Measurements from ENCODE around the gene LCN15. TPM values are rescaled to one million over a fixed set of nuclear protein-coding genes. Genes with fewer than 3 reads are reported as not detected.

The LCN15 gene
- total and polyA plus RNA-seq, 2 of the 13 experiments (the other 11 are each of a cell fraction or from before 2014, with no cell fraction given): 1.3 to 53.7 TPM

DNA sequence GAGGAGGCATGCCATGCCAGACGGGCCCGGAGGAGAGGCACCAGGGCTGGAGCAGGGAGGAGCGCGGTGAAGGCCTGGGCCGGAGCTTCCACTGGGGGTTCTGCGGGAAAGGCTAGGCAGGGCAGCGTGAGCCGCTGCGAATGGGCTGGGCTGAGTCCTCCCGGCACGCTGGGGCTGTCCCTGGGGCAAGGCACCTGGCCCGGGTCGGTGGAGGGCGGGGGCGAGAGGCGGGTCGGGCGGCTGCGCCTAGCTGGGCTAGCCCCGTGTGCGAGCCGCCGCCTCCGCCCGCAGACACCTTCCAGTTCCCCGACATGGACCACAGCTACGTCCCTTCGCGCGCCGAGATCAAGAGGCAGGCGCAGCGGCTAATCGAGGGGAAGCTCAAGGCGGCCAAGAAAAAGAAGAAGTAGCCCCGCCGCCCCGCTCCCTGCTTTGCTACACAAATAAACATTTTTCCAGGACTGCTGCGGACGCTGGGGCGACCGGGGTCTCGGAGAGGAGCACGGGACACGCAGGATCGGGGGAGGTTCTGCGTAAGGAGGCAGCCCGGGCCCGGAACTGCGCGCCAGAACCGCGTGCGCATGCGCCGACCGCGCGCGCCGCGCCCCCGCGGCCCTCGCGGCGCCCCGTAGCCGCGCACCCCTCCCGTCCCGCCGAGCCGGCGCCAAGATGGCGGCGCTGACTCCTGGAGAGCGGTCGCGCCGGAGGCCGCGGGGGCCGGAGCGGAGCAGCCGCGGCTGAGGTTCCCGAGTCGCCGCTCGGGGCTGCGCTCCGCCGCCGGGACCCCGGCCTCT, 43.2 kb upstream of the LCN15 start, which contains the start of gene RABL6 (continued):
- TF ChIP-seq REL (CRISPR knock-in tag; conservative IDR thresholded peaks at IDR 0.05): 0 out of 2 replicates have a peak, but pooled peaks have one; percentile 33
- no peak; the same call in 1 of the 2 replicates for TF ChIP-seq ZNF891 (CRISPR knock-in tag; IDR thresholded peaks at IDR 0.05)
- peak; percentile 57; the same call in 1 of the 2 replicates for TF ChIP-seq E2F1 (CRISPR knock-in tag; IDR thresholded peaks at IDR 0.05)
- no peak for TF ChIP-seq REST (IDR thresholded peaks at IDR 0.05; ENCODE audit: borderline replicate concordance in 1 of 2, low read depth in 1 of 2, low read length in 2 of 2)
- 0 out of 2 replicates have a peak, but pooled peaks have one; percentile 44 for TF ChIP-seq ZNF205 (CRISPR knock-in tag; IDR thresholded peaks at IDR 0.05)
- peak; percentile 66 for TF ChIP-seq MED1 (CRISPR knock-in tag; IDR thresholded peaks at IDR 0.05)
- no peak for TF ChIP-seq CCAR2 (optimal IDR thresholded peaks at IDR 0.05; ENCODE audit: low read depth, low read length)
- TF ChIP-seq ZNF556 (CRISPR knock-in tag; IDR thresholded peaks at IDR 0.05; ENCODE audit: borderline replicate concordance): no peak
- no peak for TF ChIP-seq ZNF317 (CRISPR knock-in tag; IDR thresholded peaks at IDR 0.05)
- TF ChIP-seq TAF15 (IDR thresholded peaks at IDR 0.05; ENCODE audit: low read depth, low read length, poor library complexity, severe bottlenecking): no peak
- peak; percentile 38; the same call in 1 of the 2 replicates for TF ChIP-seq ZNF766 (CRISPR knock-in tag; IDR thresholded peaks at IDR 0.05; ENCODE audit: borderline replicate concordance)
- TF ChIP-seq FOXP4 (CRISPR knock-in tag; IDR thresholded peaks at IDR 0.05): no peak
- no peak for TF ChIP-seq CBX1 (IDR thresholded peaks at IDR 0.05; ENCODE audit: low read depth)
- TF ChIP-seq ZNF670 (CRISPR knock-in tag; IDR thresholded peaks at IDR 0.05; ENCODE audit: borderline replicate concordance): 0 out of 2 replicates have a peak, but pooled peaks have one; percentile 50
- no peak for TF ChIP-seq ZNF577 (CRISPR knock-in tag; IDR thresholded peaks at IDR 0.05; ENCODE audit: borderline replicate concordance, low read depth)
- no peak; the same call in 1 of the 2 replicates for TF ChIP-seq AHR (CRISPR knock-in tag; IDR thresholded peaks at IDR 0.05)
- TF ChIP-seq TFDP1 (CRISPR knock-in tag; IDR thresholded peaks at IDR 0.05; ENCODE audit: borderline replicate concordance): no peak
- no peak for TF ChIP-seq E2F5 (CRISPR knock-in tag; conservative IDR thresholded peaks at IDR 0.05)
- no peak; the same call in 1 of the 2 replicates for TF ChIP-seq ZNF547 (CRISPR knock-in tag; IDR thresholded peaks at IDR 0.05)
- TF ChIP-seq FOXJ3 (CRISPR knock-in tag; IDR thresholded peaks at IDR 0.05; ENCODE audit: borderline replicate concordance): no peak
